GM23338 (cell line): ENCODE measurements around the gene RAB40A.

Experiments used
- CREB1 ChIP-seq: fragments of 250-450 bp; sonication (Bioruptor Pico); IDR thresholded peaks from 2 replicates; pipeline ENCODE4 v1.5.0; 2020; ENCODE audit warnings: low read depth, mild to moderate bottlenecking, moderate library complexity
- CTCF ChIP-seq, 2 experiments: fragments of 200-600 bp in 1 of 2; sonication (generic) in 1 of 2; conservative IDR thresholded peaks; 2 replicates each; pipeline versions ENCODE4 v1.5.1 to v1.6.1; 2016 to 2017; ENCODE audit warnings: antibody characterized with exemption in 2 of 2, low read depth in 2 of 2, mild to moderate bottlenecking in 2 of 2, moderate library complexity in 1 of 2
- JUNB ChIP-seq: IDR thresholded peaks from one replicate; pipeline ENCODE4 v1.6.1; 2016; ENCODE audit warnings: antibody characterized with exemption; ENCODE audit not compliant: unreplicated experiment

- TF ChIP-seq CTCF (conservative IDR thresholded peaks at IDR 0.05; ENCODE audit: low read depth in 2 of 2) (no peak), JUNB (no peak), CREB1 (no peak)
Observed at GRCh38 chrX:103537871-103538387, 18.6 kb upstream of the RAB40A start.
